Measurements from ENCODE around the gene RPS6KA2. TPM values are rescaled to one million over a fixed set of nuclear protein-coding genes. Genes with fewer than 3 reads are reported as not detected.

The RPS6KA2 gene
- total RNA-seq, 3 donors from 2014 or later: 23.7 to 124 (median 56.4) TPM

DNA sequence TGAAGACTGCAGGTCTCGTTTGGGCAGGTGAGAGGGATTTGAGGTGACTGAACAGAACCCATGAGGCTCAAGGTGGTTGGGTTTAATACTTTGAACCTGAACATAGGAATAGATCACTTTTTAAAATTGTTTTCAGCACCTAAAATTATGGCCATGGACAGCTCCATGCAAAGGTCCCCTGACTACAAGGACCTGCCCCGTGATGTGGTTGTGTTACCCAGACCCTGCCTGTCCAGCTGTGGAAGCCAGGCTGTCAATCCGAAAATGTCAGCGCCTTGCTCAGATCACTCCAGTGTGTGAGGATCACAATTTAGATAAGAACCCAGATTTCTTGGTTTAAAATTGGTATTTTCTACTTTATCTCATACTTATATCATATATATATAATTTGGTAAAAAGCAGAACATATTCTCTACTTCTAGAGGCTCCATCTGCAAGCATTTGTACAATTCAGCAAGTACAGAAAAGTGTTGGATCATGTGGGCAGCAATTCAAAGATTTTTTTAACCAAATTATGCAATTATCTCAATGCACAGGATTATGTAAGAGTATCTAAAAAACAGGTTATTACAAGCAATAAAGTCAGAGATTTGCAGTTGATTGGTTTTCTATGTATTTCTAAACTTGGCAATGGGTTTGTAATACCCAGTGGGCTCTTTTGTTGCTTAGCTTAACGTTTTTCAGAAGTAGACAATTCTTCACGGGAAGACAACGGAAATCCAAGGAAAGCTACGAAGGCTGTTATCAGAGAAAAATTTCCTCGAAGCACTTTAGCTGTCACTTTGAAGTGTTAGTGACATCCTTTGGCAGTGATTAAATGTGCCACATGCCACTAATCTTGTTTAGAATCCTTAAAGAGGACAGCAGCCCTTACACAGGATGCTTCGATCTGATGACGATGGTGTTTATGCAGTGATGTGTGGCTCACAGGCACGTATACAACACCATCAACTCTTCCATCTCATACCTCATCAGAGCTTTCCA is 24.1 kb upstream of the RPS6KA2 start:
- Histone ChIP-seq H3K36me3 (no peaks in the 10 kb centered on the region), H3K9me3 (no peaks in the 10 kb centered on the region), H3K27me3 (peaks cover 0 to 6% of the 10 kb centered on the region in 2 donors), H3K27ac (no peak overlapping the region), H3K4me1 (no peaks in the 10 kb centered on the region), H3K4me3 (no peak overlapping the region)
- intact Hi-C loops (cut with DNase I; ENCODE audit: low total_unique reads): no loop called here
- DNase-seq (ENCODE audit: low spot score in 2 of 2): no peak
- no peak for TF ChIP-seq POLR2A (IDR thresholded peaks at IDR 0.05)
- TF ChIP-seq POLR2AphosphoS5 (IDR thresholded peaks at IDR 0.05): no peak
- TF ChIP-seq, protein P1, sequence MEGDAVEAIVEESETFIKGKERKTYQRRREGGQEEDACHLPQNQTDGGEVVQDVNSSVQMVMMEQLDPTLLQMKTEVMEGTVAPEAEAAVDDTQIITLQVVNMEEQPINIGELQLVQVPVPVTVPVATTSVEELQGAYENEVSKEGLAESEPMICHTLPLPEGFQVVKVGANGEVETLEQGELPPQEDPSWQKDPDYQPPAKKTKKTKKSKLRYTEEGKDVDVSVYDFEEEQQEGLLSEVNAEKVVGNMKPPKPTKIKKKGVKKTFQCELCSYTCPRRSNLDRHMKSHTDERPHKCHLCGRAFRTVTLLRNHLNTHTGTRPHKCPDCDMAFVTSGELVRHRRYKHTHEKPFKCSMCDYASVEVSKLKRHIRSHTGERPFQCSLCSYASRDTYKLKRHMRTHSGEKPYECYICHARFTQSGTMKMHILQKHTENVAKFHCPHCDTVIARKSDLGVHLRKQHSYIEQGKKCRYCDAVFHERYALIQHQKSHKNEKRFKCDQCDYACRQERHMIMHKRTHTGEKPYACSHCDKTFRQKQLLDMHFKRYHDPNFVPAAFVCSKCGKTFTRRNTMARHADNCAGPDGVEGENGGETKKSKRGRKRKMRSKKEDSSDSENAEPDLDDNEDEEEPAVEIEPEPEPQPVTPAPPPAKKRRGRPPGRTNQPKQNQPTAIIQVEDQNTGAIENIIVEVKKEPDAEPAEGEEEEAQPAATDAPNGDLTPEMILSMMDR (IDR thresholded peaks at IDR 0.05): no peak

DNA sequence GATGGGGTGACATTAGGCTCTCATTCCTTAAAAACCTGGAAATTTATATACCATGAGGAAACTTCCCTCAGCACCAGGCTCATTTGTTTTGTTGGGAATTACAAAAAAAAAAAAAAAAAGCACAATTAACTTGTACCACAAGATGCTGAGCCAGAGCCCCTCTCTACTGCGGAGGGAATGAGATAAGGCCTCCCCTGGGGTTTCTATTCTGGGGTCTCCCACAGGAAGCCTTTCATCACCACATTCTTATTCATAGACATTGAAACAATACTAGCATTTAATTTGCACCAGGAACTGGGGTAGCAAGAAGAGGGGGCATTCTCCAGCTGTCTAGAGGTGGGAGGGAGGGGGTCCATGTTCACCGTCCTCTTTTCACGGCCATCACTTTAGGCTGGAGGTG is 23.0 kb upstream of the RPS6KA2 start:
- H3K9me3 ChIP-seq: no peaks in the 10 kb centered on the region

DNA sequence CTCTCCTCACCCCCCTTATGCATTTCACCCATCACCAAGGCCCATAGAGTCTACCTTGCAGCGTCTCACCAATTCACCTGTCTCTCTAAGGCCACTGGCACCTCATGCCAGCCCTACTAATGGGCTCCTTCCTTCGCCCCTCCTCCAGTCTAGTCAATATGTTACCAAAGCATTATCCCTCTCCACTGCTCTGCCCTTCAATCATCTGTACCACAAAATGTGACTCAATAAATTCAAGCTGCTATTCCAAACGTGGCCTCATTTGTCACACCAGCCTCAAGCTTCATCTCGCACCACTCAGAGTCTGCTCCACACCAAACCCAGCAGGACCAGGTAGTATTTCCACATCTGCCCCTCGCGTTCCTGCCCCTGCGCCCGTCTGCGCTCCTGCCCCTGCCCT is 21.8 kb upstream of the RPS6KA2 start:
- no peaks in the 10 kb centered on the region for H3K36me3 ChIP-seq
- no peak for TF ChIP-seq POLR2AphosphoS5 (IDR thresholded peaks at IDR 0.05)
- no peak for TF ChIP-seq POLR2A (IDR thresholded peaks at IDR 0.05)
- TF ChIP-seq, protein P1 (IDR thresholded peaks at IDR 0.05): no peak
- no peak overlapping the region for H3K4me3 ChIP-seq
- no peak for DNase-seq (ENCODE audit: low spot score in 2 of 2)
- H3K27me3 ChIP-seq: no peaks in the 10 kb centered on the region
- intact Hi-C loops (cut with DNase I; ENCODE audit: low total_unique reads): no loop called here
- no peaks in the 10 kb centered on the region for H3K4me1 ChIP-seq
- no peak overlapping the region for H3K27ac ChIP-seq
- peaks cover 0 to 4% of the 10 kb centered on the region in 2 donors for H3K9me3 ChIP-seq

More for the DNA sequence above, 23.0 kb upstream of the RPS6KA2 start:
- Histone ChIP-seq H3K36me3 (no peaks in the 10 kb centered on the region), H3K4me3 (no peak overlapping the region), H3K4me1 (no peaks in the 10 kb centered on the region), H3K27me3 (no peaks in the 10 kb centered on the region), H3K27ac (no peak overlapping the region)
- TF ChIP-seq POLR2A (IDR thresholded peaks at IDR 0.05) (no peak), POLR2AphosphoS5 (IDR thresholded peaks at IDR 0.05) (no peak)
- TF ChIP-seq, protein P1 (IDR thresholded peaks at IDR 0.05): no peak
- no peak for DNase-seq (ENCODE audit: low spot score in 2 of 2)
- intact Hi-C loops (cut with DNase I; ENCODE audit: low total_unique reads): no loop called here

DNA sequence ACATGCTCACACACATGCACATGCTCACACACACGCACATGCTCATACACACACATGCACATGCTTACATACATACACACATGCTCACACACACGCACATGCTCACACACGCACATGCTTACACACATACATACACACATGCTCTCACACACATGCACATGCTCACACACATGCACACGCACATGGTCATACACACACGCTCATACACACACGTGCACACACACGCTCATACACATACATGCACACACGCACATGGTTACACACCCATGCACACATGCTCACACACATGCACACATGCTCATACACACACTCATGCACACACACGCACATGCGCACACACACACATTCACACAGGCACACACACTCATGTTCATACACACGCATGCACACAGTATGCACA is 20.8 kb upstream of the RPS6KA2 start:
- no peak for TF ChIP-seq POLR2A (IDR thresholded peaks at IDR 0.05)
- TF ChIP-seq, protein P1 (IDR thresholded peaks at IDR 0.05): no peak
- no peak for TF ChIP-seq POLR2AphosphoS5 (IDR thresholded peaks at IDR 0.05)
- DNase-seq (ENCODE audit: low spot score in 2 of 2): no peak
- Histone ChIP-seq H3K36me3 (no peaks in the 10 kb centered on the region), H3K27ac (no peak overlapping the region), H3K4me3 (no peak overlapping the region), H3K4me1 (no peaks in the 10 kb centered on the region), H3K27me3 (no peaks in the 10 kb centered on the region), H3K9me3 (peaks cover 0 to 13% of the 10 kb centered on the region in 2 donors)
- intact Hi-C loops (cut with DNase I; ENCODE audit: low total_unique reads): no loop called here

DNA sequence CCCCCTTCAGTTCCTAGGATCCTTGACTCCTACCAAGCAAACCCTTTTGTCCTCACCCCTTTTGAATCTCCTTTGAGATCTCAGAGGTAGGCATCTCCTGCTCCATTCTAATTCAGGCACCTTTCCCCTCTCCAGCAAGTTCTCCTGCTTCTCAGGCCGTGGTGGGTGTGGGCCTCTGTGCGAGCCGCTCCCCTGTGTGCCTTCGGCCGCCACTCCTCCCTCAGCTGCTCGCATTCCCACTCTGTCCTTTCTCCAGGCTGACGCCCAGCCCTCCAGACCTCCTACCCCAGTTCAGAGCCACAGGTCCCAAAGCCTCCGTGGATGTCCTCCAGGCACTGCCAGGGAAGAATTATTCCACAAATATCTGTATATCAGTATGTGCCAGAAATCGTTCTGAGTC is 19.7 kb upstream of the RPS6KA2 start:
- intact Hi-C loops (cut with DNase I; ENCODE audit: low total_unique reads): no loop called here
- H3K4me1 ChIP-seq: no peaks in the 10 kb centered on the region
- H3K27me3 ChIP-seq: no peaks in the 10 kb centered on the region
- no peak overlapping the region for H3K27ac ChIP-seq
- no peak for DNase-seq (ENCODE audit: low spot score in 2 of 2)
- TF ChIP-seq, protein P1 (IDR thresholded peaks at IDR 0.05): no peak
- no peak overlapping the region for H3K4me3 ChIP-seq
- peaks cover 0 to 14% of the 10 kb centered on the region in 2 donors for H3K9me3 ChIP-seq
- H3K36me3 ChIP-seq: no peaks in the 10 kb centered on the region

Measured in breast epithelium (tissue), 4 donors.